Measurements from ENCODE around the gene NAXE.
"Not testable (repeated sequence)": the region's sequence is repeated elsewhere in the genome, so short reads cannot be mapped to it uniquely, and the experiment has no call there.

The NAXE gene

GRCh38 chr1:156594190-156594589 is 2.6 kb downstream of the NAXE start:
- no peak for FAIRE-seq

GRCh38 chr1:156595016-156595415 is 3.4 kb downstream of the NAXE start:
- no peak for FAIRE-seq

- no peak for FAIRE-seq
Measured at GRCh38 chr1:156596426-156596825, 4.8 kb downstream of the NAXE start.

- FAIRE-seq: no peak
Measured at GRCh38 chr1:156598125-156598524, 6.5 kb downstream of the NAXE start.

GRCh38 chr1:156598731-156599432 is 7.3 kb downstream of the NAXE start:
- FAIRE-seq: no peak

- FAIRE-seq: no peak
Measured at GRCh38 chr1:156599811-156600210, 8.2 kb downstream of the NAXE start.

- no peak for FAIRE-seq
Measured at GRCh38 chr1:156600733-156601121, 9.2 kb downstream of the NAXE start.

GRCh38 chr1:156601122-156601830 is 9.7 kb downstream of the NAXE start, which contains the start of gene GPATCH4:
TSS of gene GPATCH4 (minus strand) at chr1:156601479.
- peak; percentile 90 for FAIRE-seq

GRCh38 chr1:156601892-156602291 is 10.3 kb downstream of the NAXE start:
- no peak for FAIRE-seq

GRCh38 chr1:156602557-156602993 is 11.0 kb downstream of the NAXE start:
- peak; percentile 78 for FAIRE-seq

- not testable (repeated sequence) for FAIRE-seq
Measured at GRCh38 chr1:156607344-156607743, 15.8 kb downstream of the NAXE start.

- peak; percentile 95 for FAIRE-seq
Measured at GRCh38 chr1:156608036-156608674, 16.6 kb downstream of the NAXE start.

- no peak for FAIRE-seq
Measured at GRCh38 chr1:156608981-156609380, 17.4 kb downstream of the NAXE start.

- not testable (repeated sequence) for FAIRE-seq
Measured at GRCh38 chr1:156610072-156610471, 18.5 kb downstream of the NAXE start.

GRCh38 chr1:156612666-156613065 is 21.1 kb downstream of the NAXE start:
- no peak for FAIRE-seq

GRCh38 chr1:156615946-156616345 is 24.4 kb downstream of the NAXE start:
- FAIRE-seq: no peak

GRCh38 chr1:156616463-156616862 is 24.9 kb downstream of the NAXE start:
- FAIRE-seq: no peak

GRCh38 chr1:156618853-156619581 is 27.4 kb downstream of the NAXE start, which contains the start of gene HAPLN2:
TSS of gene HAPLN2 (plus strand) at chr1:156619415. CDS start at chr1:156623491, 4,076 bp downstream.
- FAIRE-seq: no peak

- FAIRE-seq: no peak
Measured at GRCh38 chr1:156619582-156619955, 28.0 kb downstream of the NAXE start.

- FAIRE-seq: no peak
Measured at GRCh38 chr1:156622581-156623297, 31.2 kb downstream of the NAXE start.

- FAIRE-seq: no peak
Measured at GRCh38 chr1:156623946-156624813, 32.6 kb downstream of the NAXE start.

Measured in TTC549 (cell line).